Measurements from ENCODE around the gene GPRC5B. TPM values are rescaled to one million over a fixed set of nuclear protein-coding genes. Genes with fewer than 3 reads are reported as not detected.

GPRC5B gene
- total RNA-seq, 6 donors from 2014 or later, result 3.6 to 21.5 (median 5.5) TPM

GRCh38 chr16:19926449-19927390 lies 42.1 kb upstream of the GPRC5B start:
- ATAC-seq (ENCODE audit: low FRiP score in 2 of 2) (no peak), DNase-seq (no peak)
- H3K4me3 ChIP-seq, result no peak overlapping the region
- H3K27ac ChIP-seq, result no peak overlapping the region
- H3K4me1 ChIP-seq, result no peaks in the 10 kb centered on the region
- H3K9me3 ChIP-seq, result no peaks in the 10 kb centered on the region
- WGBS, 2 donors, result 79 to 82% methylated on average over 8 of the region's 8 CpGs
- no peaks in the 10 kb centered on the region for H3K27me3 ChIP-seq
- H3K36me3 ChIP-seq, result no peaks in the 10 kb centered on the region
- TF ChIP-seq POLR2A (IDR thresholded peaks at IDR 0.05) (no peak), EP300 (IDR thresholded peaks at IDR 0.05) (no peak), POLR2AphosphoS5 (IDR thresholded peaks at IDR 0.05) (no peak)
- TF ChIP-seq, protein P1, sequence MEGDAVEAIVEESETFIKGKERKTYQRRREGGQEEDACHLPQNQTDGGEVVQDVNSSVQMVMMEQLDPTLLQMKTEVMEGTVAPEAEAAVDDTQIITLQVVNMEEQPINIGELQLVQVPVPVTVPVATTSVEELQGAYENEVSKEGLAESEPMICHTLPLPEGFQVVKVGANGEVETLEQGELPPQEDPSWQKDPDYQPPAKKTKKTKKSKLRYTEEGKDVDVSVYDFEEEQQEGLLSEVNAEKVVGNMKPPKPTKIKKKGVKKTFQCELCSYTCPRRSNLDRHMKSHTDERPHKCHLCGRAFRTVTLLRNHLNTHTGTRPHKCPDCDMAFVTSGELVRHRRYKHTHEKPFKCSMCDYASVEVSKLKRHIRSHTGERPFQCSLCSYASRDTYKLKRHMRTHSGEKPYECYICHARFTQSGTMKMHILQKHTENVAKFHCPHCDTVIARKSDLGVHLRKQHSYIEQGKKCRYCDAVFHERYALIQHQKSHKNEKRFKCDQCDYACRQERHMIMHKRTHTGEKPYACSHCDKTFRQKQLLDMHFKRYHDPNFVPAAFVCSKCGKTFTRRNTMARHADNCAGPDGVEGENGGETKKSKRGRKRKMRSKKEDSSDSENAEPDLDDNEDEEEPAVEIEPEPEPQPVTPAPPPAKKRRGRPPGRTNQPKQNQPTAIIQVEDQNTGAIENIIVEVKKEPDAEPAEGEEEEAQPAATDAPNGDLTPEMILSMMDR (IDR thresholded peaks at IDR 0.05), result no peak

DNA sequence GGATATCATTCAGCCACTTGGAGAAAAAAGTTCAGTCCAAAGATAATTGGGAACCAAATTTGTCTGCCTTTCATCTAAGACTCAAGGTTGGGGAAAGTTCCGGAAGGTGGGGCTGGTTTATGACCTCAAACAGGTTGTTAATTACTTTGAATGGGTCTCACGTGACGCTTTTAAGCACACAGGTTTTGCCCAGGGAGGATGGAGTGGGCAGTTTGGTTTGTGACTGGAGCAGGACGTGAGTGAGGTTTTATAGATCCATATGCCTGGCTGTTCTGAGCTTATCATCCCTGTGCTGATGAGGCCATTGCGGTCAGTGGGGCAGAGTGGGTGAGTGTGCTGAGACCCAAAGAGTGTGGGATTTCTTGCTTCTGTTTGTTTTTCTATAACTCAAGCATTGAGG lies 38.7 kb upstream of the GPRC5B start:
- DNase-seq (no peak), ATAC-seq (ENCODE audit: low FRiP score in 2 of 2) (no peak)
- WGBS, 2 donors, result 57 to 67% methylated on average over 5 of the region's 5 CpGs
- H3K27me3 ChIP-seq, result no peaks in the 10 kb centered on the region
- H3K9me3 ChIP-seq, result no peaks in the 10 kb centered on the region
- no peaks in the 10 kb centered on the region for H3K4me1 ChIP-seq
- TF ChIP-seq, protein P1 (IDR thresholded peaks at IDR 0.05), result no peak
- TF ChIP-seq EP300 (IDR thresholded peaks at IDR 0.05) (no peak), POLR2A (IDR thresholded peaks at IDR 0.05) (no peak), POLR2AphosphoS5 (IDR thresholded peaks at IDR 0.05) (no peak)
- H3K36me3 ChIP-seq, result no peaks in the 10 kb centered on the region
- no peak overlapping the region for H3K27ac ChIP-seq
- no peak overlapping the region for H3K4me3 ChIP-seq

- no peaks in the 10 kb centered on the region for H3K9me3 ChIP-seq
- no peak for TF ChIP-seq POLR2A (IDR thresholded peaks at IDR 0.05)
- no peak for TF ChIP-seq EP300 (IDR thresholded peaks at IDR 0.05)
- no peak for TF ChIP-seq POLR2AphosphoS5 (IDR thresholded peaks at IDR 0.05)
- DNase-seq (no peak), ATAC-seq (ENCODE audit: low FRiP score in 2 of 2) (no peak)
- H3K4me1 ChIP-seq, result no peaks in the 10 kb centered on the region
- H3K27me3 ChIP-seq, result no peaks in the 10 kb centered on the region
- H3K4me3 ChIP-seq, result no peak overlapping the region
- H3K27ac ChIP-seq, result no peak overlapping the region
- H3K36me3 ChIP-seq, result no peaks in the 10 kb centered on the region
- 89 to 90% methylated on average over 7 of the region's 7 CpGs for WGBS, 2 donors
Measured at GRCh38 chr16:19919142-19919541, 34.5 kb upstream of the GPRC5B start.

- TF ChIP-seq POLR2AphosphoS5 (IDR thresholded peaks at IDR 0.05), result no peak
- TF ChIP-seq, protein P1 (IDR thresholded peaks at IDR 0.05), result no peak
- no peak for TF ChIP-seq POLR2A (IDR thresholded peaks at IDR 0.05)
- no peak for TF ChIP-seq EP300 (IDR thresholded peaks at IDR 0.05)
- WGBS, 2 donors, result 86 to 91% methylated on average over 4 to 5 of the region's 5 CpGs
- Histone ChIP-seq H3K9me3 (no peaks in the 10 kb centered on the region), H3K36me3 (no peaks in the 10 kb centered on the region), H3K27me3 (no peaks in the 10 kb centered on the region), H3K4me1 (no peaks in the 10 kb centered on the region), H3K4me3 (no peak overlapping the region), H3K27ac (no peak overlapping the region)
- ATAC-seq (ENCODE audit: low FRiP score in 2 of 2) (no peak), DNase-seq (no peak)
Measured at GRCh38 chr16:19916064-19916463, 31.4 kb upstream of the GPRC5B start.

- no peaks in the 10 kb centered on the region for H3K4me1 ChIP-seq
- ATAC-seq (ENCODE audit: low FRiP score in 2 of 2) (no peak), DNase-seq (no peak)
- TF ChIP-seq POLR2A (IDR thresholded peaks at IDR 0.05) (no peak), POLR2AphosphoS5 (IDR thresholded peaks at IDR 0.05) (no peak), EP300 (IDR thresholded peaks at IDR 0.05) (no peak)
- TF ChIP-seq, protein P1 (IDR thresholded peaks at IDR 0.05), result no peak
- 88 to 89% methylated on average over 7 of the region's 7 CpGs for WGBS, 2 donors
- H3K27ac ChIP-seq, result no peak overlapping the region
- no peaks in the 10 kb centered on the region for H3K36me3 ChIP-seq
- H3K9me3 ChIP-seq, result no peaks in the 10 kb centered on the region
- H3K27me3 ChIP-seq, result no peaks in the 10 kb centered on the region
- H3K4me3 ChIP-seq, result no peak overlapping the region
Measured at GRCh38 chr16:19914877-19915276, 30.2 kb upstream of the GPRC5B start.

Data from upper lobe of left lung (tissue), 6 donors.